GM12891 (cell line): ENCODE data around the gene NCCRP1.
"Not testable (repeated sequence)": the region's sequence is repeated elsewhere in the genome, so short reads cannot be mapped to it uniquely, and the experiment has no call there.

Experiments used
- DNase-seq: peaks from one replicate; pipeline ENCODE4 v3.0.0; 2011; ENCODE audit warnings: low spot score; ENCODE audit not compliant: insufficient read length
- FAIRE-seq: peaks from 2 replicates; lab custom pipeline; 2011; peaks lifted over from hg19 to GRCh38; lab: Jason Lieb, UNC
- PAX5 ChIP-seq: IDR thresholded peaks from 2 replicates; pipeline ENCODE4 v1.6.1; 2011; ENCODE audit warnings: low read length, moderate library complexity, mild to moderate bottlenecking; ENCODE audit not compliant: insufficient read depth, severe bottlenecking
- POLR2A ChIP-seq: IDR thresholded peaks from 2 replicates; pipeline ENCODE4 v1.6.1; 2011; ENCODE audit warnings: low read depth, low read length, control low read depth
- POLR2AphosphoS5 ChIP-seq: IDR thresholded peaks from 2 replicates; pipeline ENCODE4 v1.6.1; 2011; ENCODE audit warnings: low read depth, low read length, control low read depth
- POU2F2 ChIP-seq: IDR thresholded peaks from 2 replicates; pipeline ENCODE4 v1.6.1; 2011; ENCODE audit warnings: low read depth, mild to moderate bottlenecking, control low read depth, low read length, moderate library complexity
- SPI1 ChIP-seq: IDR thresholded peaks from 2 replicates; pipeline ENCODE4 v1.6.1; 2011; ENCODE audit warnings: low read depth, low read length, control low read depth
- TAF1 ChIP-seq: IDR thresholded peaks from 2 replicates; pipeline ENCODE4 v1.6.1; 2011; ENCODE audit warnings: low read depth, low read length, control low read depth

The NCCRP1 gene

GRCh38 chr19:39223703-39224279 is 27.0 kb downstream of the NCCRP1 start:
- DNase-seq (no peak), FAIRE-seq (no peak)
- no peak for TF ChIP-seq POLR2A
- no peak for TF ChIP-seq POU2F2
- no peak for TF ChIP-seq POLR2AphosphoS5
- no peak for TF ChIP-seq SPI1
- TF ChIP-seq TAF1: no peak
- no peak for TF ChIP-seq PAX5

- TF ChIP-seq TAF1: no peak
- FAIRE-seq (no peak), DNase-seq (no peak)
These were observed 28.1 kb downstream of the NCCRP1 start for GRCh38 chr19:39224910-39225309.

- FAIRE-seq: no peak
- DNase-seq: no peak
- TF ChIP-seq SPI1 (no peak), PAX5 (no peak), POLR2A (no peak), POU2F2 (no peak), TAF1 (no peak), POLR2AphosphoS5 (no peak)
These were observed 33.5 kb downstream of the NCCRP1 start for GRCh38 chr19:39230096-39230764.

GRCh38 chr19:39232708-39233107 is 35.9 kb downstream of the NCCRP1 start:
- no peak for DNase-seq
- no peak for FAIRE-seq
- no peak for TF ChIP-seq POU2F2
- no peak for TF ChIP-seq TAF1
- TF ChIP-seq SPI1: no peak

GRCh38 chr19:39236527-39236926 is 39.8 kb downstream of the NCCRP1 start:
- TF ChIP-seq POLR2A: no peak
- TF ChIP-seq TAF1: no peak
- no peak for TF ChIP-seq POLR2AphosphoS5
- TF ChIP-seq SPI1: no peak
- no peak for TF ChIP-seq POU2F2
- no peak for TF ChIP-seq PAX5
- no peak for FAIRE-seq
- no peak for DNase-seq

- TF ChIP-seq POLR2AphosphoS5: no peak
- TF ChIP-seq PAX5: no peak
- no peak for TF ChIP-seq TAF1
- no peak for TF ChIP-seq POLR2A
- DNase-seq (peak; percentile 53), FAIRE-seq (peak; percentile 63)
These were observed 40.7 kb downstream of the NCCRP1 start for GRCh38 chr19:39237200-39238184.

GRCh38 chr19:39238209-39238608 is 41.4 kb downstream of the NCCRP1 start:
- FAIRE-seq: peak; percentile 55
- no peak for TF ChIP-seq POLR2A
- no peak for TF ChIP-seq TAF1
- TF ChIP-seq PAX5: no peak
- TF ChIP-seq POU2F2: no peak
- no peak for TF ChIP-seq POLR2AphosphoS5
- TF ChIP-seq SPI1: no peak

GRCh38 chr19:39238944-39239343 is 42.2 kb downstream of the NCCRP1 start:
- TF ChIP-seq PAX5: no peak
- no peak for TF ChIP-seq POU2F2
- TF ChIP-seq TAF1: no peak
- no peak for TF ChIP-seq POLR2A
- no peak for TF ChIP-seq POLR2AphosphoS5
- no peak for TF ChIP-seq SPI1
- no peak for FAIRE-seq
- DNase-seq: no peak

More at GRCh38 chr19:39238209-39238608, 41.4 kb downstream of the NCCRP1 start:
- DNase-seq: no peak

GRCh38 chr19:39240421-39240820 is 43.7 kb downstream of the NCCRP1 start:
- FAIRE-seq: no peak
- no peak for TF ChIP-seq SPI1

GRCh38 chr19:39243741-39244140 is 47.0 kb downstream of the NCCRP1 start:
- DNase-seq, FAIRE-seq: not testable (repeated sequence)

More at GRCh38 chr19:39240421-39240820, 43.7 kb downstream of the NCCRP1 start:
- no peak for DNase-seq

- FAIRE-seq: peak; percentile 48
- DNase-seq: not testable (repeated sequence)
These were observed 47.8 kb downstream of the NCCRP1 start, which contains the start of gene IFNL3 for GRCh38 chr19:39244410-39245100. IFNL3 (minus strand) TSS chr19:39245006; CDS start chr19:39244967, 39 bp downstream.

GRCh38 chr19:39245166-39245565 is 48.4 kb downstream of the NCCRP1 start:
- FAIRE-seq: peak; percentile 94
- not testable (repeated sequence) for DNase-seq
